H1 (cell line): Measurements from ENCODE around the gene GALK1.
A peak's percentile ranks its signal among the peaks of the same experiment; 100 is the strongest.
"Not testable (repeated sequence)": the region's sequence is repeated elsewhere in the genome, so short reads cannot be mapped to it uniquely, and the experiment has no call there.

Experiments used
- CHD2 ChIP-seq: IDR thresholded peaks from 2 replicates; pipeline ENCODE4 v1.6.1; 2012; ENCODE audit warnings: low read length, improper control_type of control experiment
- EZH2 ChIP-seq: fragments of 200-600 bp; sonication (generic); IDR thresholded peaks from 2 replicates; pipeline ENCODE4 v1.7.1; 2012; ENCODE audit warnings: low read depth, mild to moderate bottlenecking, moderate library complexity, low read length, inconsistent platforms; ENCODE audit not compliant: severe bottlenecking
- HDAC2 ChIP-seq, 2 experiments: fragments of 300-600 bp in 1 of 2; sonication (generic) in 1 of 2; IDR thresholded peaks; 2 replicates each; pipeline ENCODE4 v1.6.1; 2011 to 2012; ENCODE audit warnings: low read depth in 2 of 2, low read length in 2 of 2, mild to moderate bottlenecking in 2 of 2, moderate library complexity in 2 of 2, borderline replicate concordance in 1 of 2, inconsistent platforms in 1 of 2
- HDAC6 ChIP-seq: IDR thresholded peaks from one replicate; pipeline ENCODE4 v1.7.1; 2012; ENCODE audit warnings: low read depth, mild to moderate bottlenecking, inconsistent platforms, low read length, moderate library complexity
- JUN ChIP-seq: IDR thresholded peaks from 2 replicates; pipeline ENCODE4 v1.6.1; 2011; ENCODE audit warnings: low read depth, mild to moderate bottlenecking, improper control_type of control experiment, low read length
- MAFK ChIP-seq: IDR thresholded peaks from 2 replicates; pipeline ENCODE4 v1.6.1; 2012; ENCODE audit warnings: low read depth, mild to moderate bottlenecking, improper control_type of control experiment, low read length
- POLR2A ChIP-seq, 2 experiments: IDR thresholded peaks; 1 replicate in 1 of 2; 2 replicates in 1 of 2; pipeline ENCODE4 v1.6.1; 2011; ENCODE audit warnings: low read depth in 2 of 2, low read length in 2 of 2, mild to moderate bottlenecking in 2 of 2; ENCODE audit errors: control extremely low read depth in 1 of 2
- RAD21 ChIP-seq, 2 experiments: IDR thresholded peaks in 1 of 2; conservative IDR thresholded peaks in 1 of 2; 2 replicates each; pipeline ENCODE4 v1.6.1; 2011; ENCODE audit warnings: low read depth in 2 of 2, low read length in 2 of 2, improper control_type of control experiment in 1 of 2, inconsistent platforms in 1 of 2, mild to moderate bottlenecking in 1 of 2, moderate library complexity in 1 of 2
- RFX5 ChIP-seq: IDR thresholded peaks from 2 replicates; pipeline ENCODE4 v1.6.1; 2011; ENCODE audit warnings: low read depth, low read length, improper control_type of control experiment, borderline replicate concordance
- SP1 ChIP-seq: IDR thresholded peaks from 2 replicates; pipeline ENCODE4 v1.6.1; 2011; ENCODE audit warnings: low read depth, low read length
- SRF ChIP-seq: IDR thresholded peaks from 2 replicates; pipeline ENCODE4 v1.6.1; 2011; ENCODE audit warnings: mild to moderate bottlenecking, low read depth, low read length, moderate library complexity
- TF ChIP-seq, protein P1 (sequence below), 3 experiments: IDR thresholded peaks; 1 replicate in 2 of 3; 2 replicates in 1 of 3; pipeline versions ENCODE4 v1.5.1 to v1.6.1; 2011; ENCODE audit warnings: low read length in 3 of 3, mild to moderate bottlenecking in 3 of 3, inconsistent platforms in 2 of 3, low read depth in 1 of 3, moderate library complexity in 1 of 3; ENCODE audit not compliant: insufficient read depth in 1 of 3; ENCODE audit errors: control extremely low read depth in 1 of 3

DNA sequence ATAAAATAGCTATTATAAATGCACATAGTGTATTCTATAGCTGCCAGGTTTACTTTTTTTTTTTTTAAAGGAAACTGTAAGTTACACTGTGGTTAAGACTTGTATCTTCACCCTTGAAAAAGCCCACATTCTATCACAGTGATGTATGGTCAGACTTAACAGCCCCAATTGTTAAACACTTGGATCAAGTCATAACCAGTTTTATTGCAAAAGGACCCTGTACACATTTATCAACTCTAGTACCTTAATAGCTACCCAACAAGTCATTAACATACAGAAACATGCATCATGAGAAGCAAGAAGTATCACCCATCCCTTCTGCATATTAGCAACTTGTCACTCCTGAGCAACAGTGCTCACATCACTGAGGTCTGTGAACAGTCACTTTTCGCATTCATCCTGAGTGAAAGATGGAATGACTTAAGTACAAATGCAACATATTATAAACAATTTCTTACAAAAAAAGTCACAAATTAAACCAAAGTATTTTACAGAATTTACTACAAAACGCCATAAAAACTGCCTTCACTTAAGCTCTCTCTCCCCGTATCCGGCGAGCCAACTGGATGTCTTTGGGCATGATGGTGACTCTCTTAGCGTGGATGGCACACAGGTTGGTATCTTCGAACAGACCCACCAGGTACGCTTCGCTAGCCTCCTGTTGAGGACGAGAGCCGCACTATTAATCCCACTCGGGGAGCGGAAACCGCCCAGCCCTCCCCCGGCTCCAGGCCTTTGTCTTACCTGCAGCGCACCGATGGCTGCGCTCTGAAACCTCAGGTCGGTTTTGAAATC, 13.3 kb upstream of the GALK1 start:
- not testable (repeated sequence) for TF ChIP-seq HDAC2 (IDR thresholded peaks at IDR 0.05; ENCODE audit: borderline replicate concordance in 1 of 2, low read depth in 2 of 2, low read length in 2 of 2); RFX5; HDAC6; JUN; SRF; SP1; RAD21 (IDR thresholded peaks at IDR 0.05 in 1 of 2, conservative IDR thresholded peaks at IDR 0.05 in 1 of 2; ENCODE audit: low read depth in 2 of 2, low read length in 2 of 2); MAFK; CHD2; EZH2
- TF ChIP-seq, protein P1, sequence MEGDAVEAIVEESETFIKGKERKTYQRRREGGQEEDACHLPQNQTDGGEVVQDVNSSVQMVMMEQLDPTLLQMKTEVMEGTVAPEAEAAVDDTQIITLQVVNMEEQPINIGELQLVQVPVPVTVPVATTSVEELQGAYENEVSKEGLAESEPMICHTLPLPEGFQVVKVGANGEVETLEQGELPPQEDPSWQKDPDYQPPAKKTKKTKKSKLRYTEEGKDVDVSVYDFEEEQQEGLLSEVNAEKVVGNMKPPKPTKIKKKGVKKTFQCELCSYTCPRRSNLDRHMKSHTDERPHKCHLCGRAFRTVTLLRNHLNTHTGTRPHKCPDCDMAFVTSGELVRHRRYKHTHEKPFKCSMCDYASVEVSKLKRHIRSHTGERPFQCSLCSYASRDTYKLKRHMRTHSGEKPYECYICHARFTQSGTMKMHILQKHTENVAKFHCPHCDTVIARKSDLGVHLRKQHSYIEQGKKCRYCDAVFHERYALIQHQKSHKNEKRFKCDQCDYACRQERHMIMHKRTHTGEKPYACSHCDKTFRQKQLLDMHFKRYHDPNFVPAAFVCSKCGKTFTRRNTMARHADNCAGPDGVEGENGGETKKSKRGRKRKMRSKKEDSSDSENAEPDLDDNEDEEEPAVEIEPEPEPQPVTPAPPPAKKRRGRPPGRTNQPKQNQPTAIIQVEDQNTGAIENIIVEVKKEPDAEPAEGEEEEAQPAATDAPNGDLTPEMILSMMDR (IDR thresholded peaks at IDR 0.05; ENCODE audit: control extremely low read depth in 1 of 3, insufficient read depth in 1 of 3, low read depth in 1 of 3, low read length in 3 of 3), result not testable (repeated sequence)
- TF ChIP-seq POLR2A (IDR thresholded peaks at IDR 0.05; ENCODE audit: control extremely low read depth in 1 of 2, low read depth in 2 of 2, low read length in 2 of 2), result peak; percentile 2 to 32; a peak in 2 of 3 replicates
